ENCODE data around the gene NFILZ.

NFILZ gene

GRCh38 chr19:8629996-8630683 lies at the start of gene NFILZ:
TSS of gene NFILZ (plus strand) at chr19:8630633. CDS start at chr19:8676766, 46,133 bp downstream.
- no peak for TF ChIP-seq CTCF (IDR thresholded peaks at IDR 0.05)

- TF ChIP-seq CTCF (IDR thresholded peaks at IDR 0.05): peak; percentile 100
Measured at GRCh38 chr19:8580710-8581281, 49.6 kb upstream of the NFILZ start.

GRCh38 chr19:8584965-8585893 lies 45.2 kb upstream of the NFILZ start:
- TF ChIP-seq CTCF (IDR thresholded peaks at IDR 0.05): no peak

- peak; percentile 89 for TF ChIP-seq CTCF (IDR thresholded peaks at IDR 0.05)
Measured at GRCh38 chr19:8585894-8586750, 44.3 kb upstream of the NFILZ start.

GRCh38 chr19:8589177-8589714 lies 41.2 kb upstream of the NFILZ start:
- no peak for TF ChIP-seq CTCF (IDR thresholded peaks at IDR 0.05)

GRCh38 chr19:8592231-8593009 lies 38.0 kb upstream of the NFILZ start:
- no peak for TF ChIP-seq CTCF (IDR thresholded peaks at IDR 0.05)

All from LNCAP (cell line).